Testis (tissue), 3 donors: ENCODE data around the gene MILR1. TPM values are rescaled to one million over a fixed set of nuclear protein-coding genes. Genes with fewer than 3 reads are reported as not detected.

Experiments used
- DNase-seq: peaks from one replicate; pipeline ENCODE4 v3.0.0-alpha.2; 2019
- H3K27ac ChIP-seq, 2 donors: fragments of 200-600 bp; sonication (generic); one replicate each; pipeline ENCODE4 v1.5.1; 2019
- H3K27me3 ChIP-seq: fragments of 200-600 bp; sonication (generic); one replicate; pipeline ENCODE4 v1.5.1; 2019
- H3K36me3 ChIP-seq: fragments of 200-600 bp; sonication (generic); one replicate; pipeline ENCODE4 v1.5.1; 2017; ENCODE audit warnings: low read depth; ENCODE audit errors: missing control alignments
- H3K4me1 ChIP-seq: fragments of 200-600 bp; sonication (generic); one replicate; pipeline ENCODE4 v1.5.1; 2019
- H3K4me3 ChIP-seq, 2 donors: fragments of 200-600 bp; sonication (generic); one replicate each; pipeline ENCODE4 v1.5.1; 2017 to 2019
- H3K9me3 ChIP-seq: fragments of 200-600 bp; sonication (generic); one replicate; pipeline ENCODE4 v1.5.1; 2017
- POLR2A ChIP-seq: fragments of 450-650 bp; IDR thresholded peaks from one replicate; pipeline ENCODE4 v1.6.1; 2017; ENCODE audit warnings: antibody characterized with exemption, mild to moderate bottlenecking, moderate library complexity
- WGBS, 2 donors: methylation state at CpG; one replicate each; pipeline ENCODE4 v1.1.5; 2018; 5-methylcytosine and 5-hydroxymethylcytosine counted together
- intact Hi-C: fragments of 100-400 bp; cut with DNase I; formaldehyde crosslinking; loops from one replicate; pipeline ENCODE4 v1.15.1; 2023; ENCODE audit warnings: low total_unique reads
- polyA plus RNA-seq: library from polyadenylated mRNA; stranded (reverse); fragments of 350-450 nt; fragmentation: Illumina TruSeq; extraction: RNeasy Lipid Tissue Mini Kit (QIAGEN cat#74804); gene quantifications from one replicate; pipeline ENCODE4 v1.2.3, GENCODE V29; 2014; ENCODE audit warnings: low read depth, low replicate concordance; ENCODE audit not compliant: insufficient read depth
- total RNA-seq, 2 donors: library from RNA; depleted of rRNA; stranded (reverse); fragments of >200 nt; gene quantifications; one replicate each; pipeline ENCODE4 v1.2.3, GENCODE V29; 2016
- TF ChIP-seq, protein P1 (sequence below), 3 experiments: fragments of 450-650 bp in 2 of 3; fragments of 200-600 bp in 1 of 3; sonication (generic) in 1 of 3; IDR thresholded peaks; one replicate each; pipeline ENCODE4 v1.5.1; 2016 to 2019; ENCODE audit warnings: antibody characterized with exemption in 3 of 3, mild to moderate bottlenecking in 2 of 3, moderate library complexity in 1 of 3

Gene MILR1
- total and polyA plus RNA-seq, 3 donors from 2014 or later, result 3.1 to 5.5 (median 3.7) TPM

- no peaks in the 10 kb centered on the region for H3K9me3 ChIP-seq
- no peak for DNase-seq
- peaks cover 15% of the 10 kb centered on the region for H3K4me1 ChIP-seq
- H3K36me3 ChIP-seq, result no peaks in the 10 kb centered on the region
- TF ChIP-seq, protein P1, sequence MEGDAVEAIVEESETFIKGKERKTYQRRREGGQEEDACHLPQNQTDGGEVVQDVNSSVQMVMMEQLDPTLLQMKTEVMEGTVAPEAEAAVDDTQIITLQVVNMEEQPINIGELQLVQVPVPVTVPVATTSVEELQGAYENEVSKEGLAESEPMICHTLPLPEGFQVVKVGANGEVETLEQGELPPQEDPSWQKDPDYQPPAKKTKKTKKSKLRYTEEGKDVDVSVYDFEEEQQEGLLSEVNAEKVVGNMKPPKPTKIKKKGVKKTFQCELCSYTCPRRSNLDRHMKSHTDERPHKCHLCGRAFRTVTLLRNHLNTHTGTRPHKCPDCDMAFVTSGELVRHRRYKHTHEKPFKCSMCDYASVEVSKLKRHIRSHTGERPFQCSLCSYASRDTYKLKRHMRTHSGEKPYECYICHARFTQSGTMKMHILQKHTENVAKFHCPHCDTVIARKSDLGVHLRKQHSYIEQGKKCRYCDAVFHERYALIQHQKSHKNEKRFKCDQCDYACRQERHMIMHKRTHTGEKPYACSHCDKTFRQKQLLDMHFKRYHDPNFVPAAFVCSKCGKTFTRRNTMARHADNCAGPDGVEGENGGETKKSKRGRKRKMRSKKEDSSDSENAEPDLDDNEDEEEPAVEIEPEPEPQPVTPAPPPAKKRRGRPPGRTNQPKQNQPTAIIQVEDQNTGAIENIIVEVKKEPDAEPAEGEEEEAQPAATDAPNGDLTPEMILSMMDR (IDR thresholded peaks at IDR 0.05), result no peak
- no peak for TF ChIP-seq POLR2A
- H3K4me3 ChIP-seq, result no peak overlapping the region
- H3K27me3 ChIP-seq, result no peaks in the 10 kb centered on the region
- intact Hi-C loops, result no loop called here
- 75 to 83% methylated on average over 2 of the region's 2 CpGs for WGBS, 2 donors
- no peak overlapping the region for H3K27ac ChIP-seq
Measured at GRCh38 chr17:64502809-64503208, 53.9 kb downstream of the MILR1 start.

- H3K27ac ChIP-seq, result no peak overlapping the region
- no peak for DNase-seq
- no peaks in the 10 kb centered on the region for H3K9me3 ChIP-seq
- TF ChIP-seq, protein P1 (IDR thresholded peaks at IDR 0.05), result no peak
- no peak for TF ChIP-seq POLR2A
- no peaks in the 10 kb centered on the region for H3K27me3 ChIP-seq
- intact Hi-C loops, result no loop called here
- WGBS, 2 donors, result 71 to 74% methylated on average over 5 of the region's 5 CpGs
- no peak overlapping the region for H3K4me3 ChIP-seq
- H3K4me1 ChIP-seq, result peaks cover 17% of the 10 kb centered on the region
- H3K36me3 ChIP-seq, result no peaks in the 10 kb centered on the region
Measured at GRCh38 chr17:64503341-64503740, 54.4 kb downstream of the MILR1 start.

- no peak for DNase-seq
- Histone ChIP-seq H3K4me3 (peak overlapping the region; percentile 98), H3K36me3 (no peaks in the 10 kb centered on the region), H3K4me1 (peaks cover 18% of the 10 kb centered on the region), H3K27ac (peak overlapping the region; percentile 98 to 100), H3K9me3 (no peaks in the 10 kb centered on the region), H3K27me3 (no peaks in the 10 kb centered on the region)
- TF ChIP-seq, protein P1 (IDR thresholded peaks at IDR 0.05), result no peak
- no peak for TF ChIP-seq POLR2A
- intact Hi-C loops, result no loop called here
- 8 to 12% methylated on average over 7 of the region's 7 CpGs for WGBS, 2 donors
Measured at GRCh38 chr17:64503821-64504768, 55.2 kb downstream of the MILR1 start.

- intact Hi-C loops, result no loop called here
- no peaks in the 10 kb centered on the region for H3K27me3 ChIP-seq
- TF ChIP-seq POLR2A, result no peak
- TF ChIP-seq, protein P1 (IDR thresholded peaks at IDR 0.05), result no peak
- H3K27ac ChIP-seq, result peak overlapping the region; percentile 98 to 100
- H3K4me3 ChIP-seq, result peak overlapping the region; percentile 98
- 0% methylated on average over 13 of the region's 13 CpGs for WGBS, 2 donors
- no peaks in the 10 kb centered on the region for H3K36me3 ChIP-seq
- H3K9me3 ChIP-seq, result no peaks in the 10 kb centered on the region
- H3K4me1 ChIP-seq, result peaks cover 18% of the 10 kb centered on the region
- peak; percentile 23 for DNase-seq
Measured at GRCh38 chr17:64504769-64505339, 55.9 kb downstream of the MILR1 start.
